WTC11 (cell line): ENCODE data around the gene CFAP74. TPM values are rescaled to one million over a fixed set of nuclear protein-coding genes. Genes with fewer than 3 reads are reported as not detected.
A peak's percentile ranks its signal among the peaks of the same experiment; 100 is the strongest.

ENCODE experiments used
- ATAC-seq: fragments of 200-7000 bp; cut with Tn5 transposase; 2 replicates; pipeline ENCODE4 v1.10.0; 2021; ENCODE audit warnings: mild to moderate bottlenecking, moderate library complexity
- CTCF ChIA-PET: fragments of 300-600 bp; sonication (Branson Sonifier 250); formaldehyde crosslinking; loops from one replicate; lab custom pipeline; 2021; ENCODE audit warnings: antibody characterized with exemption; lab: Charles Lee
- POLR2A ChIA-PET: fragments of 350-600 bp; sonication (Branson Sonifier 250); formaldehyde crosslinking; loops from one replicate; lab custom pipeline; 2021; ENCODE audit warnings: antibody characterized with exemption; lab: Charles Lee
- DNase-seq: peaks from one replicate; pipeline ENCODE4 v3.0.0; 2021; ENCODE audit warnings: low spot score
- H3K27ac Mint-ChIP-seq: 2 replicates; pipeline ENCODE4 v1.8.0; 2021; ENCODE audit warnings: mixed read lengths
- H3K27me3 Mint-ChIP-seq: 2 replicates; pipeline ENCODE4 v1.8.0; 2021; ENCODE audit warnings: low read depth, mild to moderate bottlenecking, moderate library complexity, mixed read lengths
- H3K36me3 Mint-ChIP-seq: 2 replicates; pipeline ENCODE4 v1.8.0; 2021; ENCODE audit warnings: mixed read lengths
- H3K4me1 Mint-ChIP-seq: 2 replicates; pipeline ENCODE4 v1.8.0; 2022; ENCODE audit warnings: mixed read lengths
- H3K4me3 Mint-ChIP-seq: 2 replicates; pipeline ENCODE4 v1.8.0; 2021; ENCODE audit warnings: mild to moderate bottlenecking, moderate library complexity, mixed read lengths
- H3K9me3 Mint-ChIP-seq: 2 replicates; pipeline ENCODE4 v1.8.0; 2021; ENCODE audit warnings: mixed read lengths
- ATF1 ChIP-seq: sonication (generic); formaldehyde crosslinking; IDR thresholded peaks from 2 replicates; pipeline ENCODE4 v1.8.1; 2023; ENCODE audit warnings: mild to moderate bottlenecking, moderate library complexity, missing genetic modification reagents
- E2F4 ChIP-seq: sonication (generic); formaldehyde crosslinking; IDR thresholded peaks from 2 replicates; pipeline ENCODE4 v1.8.1; 2022; ENCODE audit warnings: low read depth, mild to moderate bottlenecking, moderate library complexity, missing genetic modification reagents, borderline replicate concordance
- E2F5 ChIP-seq: sonication (generic); formaldehyde crosslinking; IDR thresholded peaks from 2 replicates; pipeline ENCODE4 v1.8.1; 2022; ENCODE audit warnings: mild to moderate bottlenecking, moderate library complexity, missing genetic modification reagents
- ERG ChIP-seq: fragments of 250-450 bp; sonication (Bioruptor Pico); IDR thresholded peaks from 2 replicates; pipeline ENCODE4 v1.8.0; 2021; ENCODE audit warnings: mild to moderate bottlenecking
- ETV6 ChIP-seq: sonication (generic); formaldehyde crosslinking; IDR thresholded peaks from 2 replicates; pipeline ENCODE4 v1.8.1; 2022; ENCODE audit warnings: mild to moderate bottlenecking, missing genetic modification reagents
- IRF1 ChIP-seq: sonication (generic); formaldehyde crosslinking; IDR thresholded peaks from 2 replicates; pipeline ENCODE4 v1.8.0; 2023; ENCODE audit warnings: missing genetic modification reagents
- MAX ChIP-seq: sonication (generic); formaldehyde crosslinking; IDR thresholded peaks from 2 replicates; pipeline ENCODE4 v1.8.0; 2022; ENCODE audit warnings: mild to moderate bottlenecking, missing genetic modification reagents
- NR1H2 ChIP-seq: sonication (generic); formaldehyde crosslinking; IDR thresholded peaks from 2 replicates; pipeline ENCODE4 v1.9.0; 2021; ENCODE audit warnings: mild to moderate bottlenecking, moderate library complexity, missing genetic modification reagents
- SOX15 ChIP-seq: fragments of 250-450 bp; sonication (Bioruptor Pico); IDR thresholded peaks from 2 replicates; pipeline ENCODE4 v1.9.0; 2021; ENCODE audit warnings: mild to moderate bottlenecking
- STAT6 ChIP-seq: sonication (generic); formaldehyde crosslinking; conservative IDR thresholded peaks from 2 replicates; pipeline ENCODE4 v1.8.1; 2023; ENCODE audit warnings: mild to moderate bottlenecking, low read depth, missing genetic modification reagents, moderate library complexity
- USF1 ChIP-seq: sonication (generic); formaldehyde crosslinking; IDR thresholded peaks from 2 replicates; pipeline ENCODE4 v1.8.0; 2022; ENCODE audit warnings: mild to moderate bottlenecking, missing genetic modification reagents
- ZNF416 ChIP-seq: fragments of 250-450 bp; sonication (Bioruptor Pico); IDR thresholded peaks from 2 replicates; pipeline ENCODE4 v1.9.0; 2021; ENCODE audit warnings: mild to moderate bottlenecking, inconsistent platforms
- total RNA-seq: library from RNA; stranded (reverse); gene quantifications from 3 replicates; pipeline ENCODE4 v1.2.3, GENCODE V29; 2021

Gene CFAP74
- total RNA-seq, 1 experiment from 2014 or later, result 0.35 TPM

GRCh38 chr1:1954015-1954414, 49.6 kb downstream of the CFAP74 start:
- DNase-seq (no peak), ATAC-seq (no peak)
- POLR2A ChIA-PET, result no interaction called here
- Mint-ChIP-seq H3K27me3 (no peaks in the 10 kb centered on the region; the same call in 1 of the 2 replicates), H3K9me3 (peaks cover 17% of the 10 kb centered on the region), H3K27ac (0 out of 2 replicates have a peak overlapping the region, but pooled peaks have one; percentile 7), H3K4me3 (no peak overlapping the region), H3K36me3 (no peaks in the 10 kb centered on the region), H3K4me1 (no peaks in the 10 kb centered on the region)
- CTCF ChIA-PET, result interaction anchor here (1.0 to 11.8 kb wide), 3 partner anchors 10 to 91 kb away, joined by 3 to 312 read pairs (median 18); partner anchors contain the start of gene PRKCZ
- TF ChIP-seq MAX (CRISPR knock-in tag) (no peak), STAT6 (CRISPR knock-in tag) (no peak), USF1 (CRISPR knock-in tag) (no peak), SOX15 (CRISPR knock-in tag) (no peak), E2F5 (no peak), ATF1 (CRISPR knock-in tag) (no peak)

GRCh38 chr1:1950940-1951339, 52.6 kb downstream of the CFAP74 start:
- POLR2A ChIA-PET, result no interaction called here

More at GRCh38 chr1:1950940-1951339, 52.6 kb downstream of the CFAP74 start:
- H3K4me3 Mint-ChIP-seq, result no peak overlapping the region
- DNase-seq, result no peak
- CTCF ChIA-PET, result no interaction called here
- no peaks in the 10 kb centered on the region; the same call in 1 of the 2 replicates for H3K27me3 Mint-ChIP-seq
- H3K4me1 Mint-ChIP-seq, result no peaks in the 10 kb centered on the region
- H3K9me3 Mint-ChIP-seq, result peaks cover 17% of the 10 kb centered on the region
- no peak overlapping the region for H3K27ac Mint-ChIP-seq
- no peak for TF ChIP-seq ZNF416 (CRISPR knock-in tag)
- TF ChIP-seq ETV6 (CRISPR knock-in tag), result no peak
- no peak for TF ChIP-seq E2F4 (CRISPR knock-in tag)
- TF ChIP-seq ERG (CRISPR knock-in tag), result no peak
- TF ChIP-seq NR1H2, result no peak
- no peak for TF ChIP-seq IRF1 (CRISPR knock-in tag)
- TF ChIP-seq, all 79 proteins: peak for 0
- no peak for ATAC-seq
- H3K36me3 Mint-ChIP-seq, result no peaks in the 10 kb centered on the region
